ENCODE results near the gene THBD.

The THBD gene

DNA sequence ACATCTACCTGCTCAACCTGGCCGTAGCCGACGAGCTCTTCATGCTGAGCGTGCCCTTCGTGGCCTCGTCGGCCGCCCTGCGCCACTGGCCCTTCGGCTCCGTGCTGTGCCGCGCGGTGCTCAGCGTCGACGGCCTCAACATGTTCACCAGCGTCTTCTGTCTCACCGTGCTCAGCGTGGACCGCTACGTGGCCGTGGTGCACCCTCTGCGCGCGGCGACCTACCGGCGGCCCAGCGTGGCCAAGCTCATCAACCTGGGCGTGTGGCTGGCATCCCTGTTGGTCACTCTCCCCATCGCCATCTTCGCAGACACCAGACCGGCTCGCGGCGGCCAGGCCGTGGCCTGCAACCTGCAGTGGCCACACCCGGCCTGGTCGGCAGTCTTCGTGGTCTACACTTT lies 13.7 kb downstream of the THBD start:
- H3K36me3 ChIP-seq (ENCODE audit: insufficient read depth, low read length) = no peaks in the 10 kb centered on the region
- H3K9me3 ChIP-seq (ENCODE audit: low read length) = no peaks in the 10 kb centered on the region
- no peaks in the 10 kb centered on the region for H3K9me2 ChIP-seq (ENCODE audit: low read depth, low read length)
- no peak overlapping the region for H3K4me3 ChIP-seq (ENCODE audit: low read depth, low read length, poor library complexity, severe bottlenecking)
- H4K20me1 ChIP-seq (ENCODE audit: insufficient read depth, low read length) = no peaks in the 10 kb centered on the region
- TF ChIP-seq, protein P1, sequence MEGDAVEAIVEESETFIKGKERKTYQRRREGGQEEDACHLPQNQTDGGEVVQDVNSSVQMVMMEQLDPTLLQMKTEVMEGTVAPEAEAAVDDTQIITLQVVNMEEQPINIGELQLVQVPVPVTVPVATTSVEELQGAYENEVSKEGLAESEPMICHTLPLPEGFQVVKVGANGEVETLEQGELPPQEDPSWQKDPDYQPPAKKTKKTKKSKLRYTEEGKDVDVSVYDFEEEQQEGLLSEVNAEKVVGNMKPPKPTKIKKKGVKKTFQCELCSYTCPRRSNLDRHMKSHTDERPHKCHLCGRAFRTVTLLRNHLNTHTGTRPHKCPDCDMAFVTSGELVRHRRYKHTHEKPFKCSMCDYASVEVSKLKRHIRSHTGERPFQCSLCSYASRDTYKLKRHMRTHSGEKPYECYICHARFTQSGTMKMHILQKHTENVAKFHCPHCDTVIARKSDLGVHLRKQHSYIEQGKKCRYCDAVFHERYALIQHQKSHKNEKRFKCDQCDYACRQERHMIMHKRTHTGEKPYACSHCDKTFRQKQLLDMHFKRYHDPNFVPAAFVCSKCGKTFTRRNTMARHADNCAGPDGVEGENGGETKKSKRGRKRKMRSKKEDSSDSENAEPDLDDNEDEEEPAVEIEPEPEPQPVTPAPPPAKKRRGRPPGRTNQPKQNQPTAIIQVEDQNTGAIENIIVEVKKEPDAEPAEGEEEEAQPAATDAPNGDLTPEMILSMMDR (IDR thresholded peaks at IDR 0.05; ENCODE audit: low read length) = no peak
- TF ChIP-seq EZH2 (IDR thresholded peaks at IDR 0.05; ENCODE audit: borderline replicate concordance, low read length) = no peak
- no peaks in the 10 kb centered on the region for H3K4me1 ChIP-seq (ENCODE audit: insufficient read depth, low read length, severe bottlenecking)
- no peaks in the 10 kb centered on the region for H3K79me2 ChIP-seq (ENCODE audit: insufficient read depth, low read length)
- no peaks in the 10 kb centered on the region for H3F3A ChIP-seq (ENCODE audit: insufficient read depth, low read length)
- no peaks in the 10 kb centered on the region; the same call in 1 of the 2 replicates for H3K27me3 ChIP-seq (ENCODE audit: insufficient read depth, low read length)
- H2AFZ ChIP-seq (ENCODE audit: low read length) = no peak overlapping the region
- H3K9ac ChIP-seq (ENCODE audit: low read length) = no peak overlapping the region
- no peak overlapping the region for H3K27ac ChIP-seq (ENCODE audit: low read depth, low read length, poor library complexity, severe bottlenecking)
- H3K4me2 ChIP-seq (ENCODE audit: low read length) = no peak overlapping the region

DNA sequence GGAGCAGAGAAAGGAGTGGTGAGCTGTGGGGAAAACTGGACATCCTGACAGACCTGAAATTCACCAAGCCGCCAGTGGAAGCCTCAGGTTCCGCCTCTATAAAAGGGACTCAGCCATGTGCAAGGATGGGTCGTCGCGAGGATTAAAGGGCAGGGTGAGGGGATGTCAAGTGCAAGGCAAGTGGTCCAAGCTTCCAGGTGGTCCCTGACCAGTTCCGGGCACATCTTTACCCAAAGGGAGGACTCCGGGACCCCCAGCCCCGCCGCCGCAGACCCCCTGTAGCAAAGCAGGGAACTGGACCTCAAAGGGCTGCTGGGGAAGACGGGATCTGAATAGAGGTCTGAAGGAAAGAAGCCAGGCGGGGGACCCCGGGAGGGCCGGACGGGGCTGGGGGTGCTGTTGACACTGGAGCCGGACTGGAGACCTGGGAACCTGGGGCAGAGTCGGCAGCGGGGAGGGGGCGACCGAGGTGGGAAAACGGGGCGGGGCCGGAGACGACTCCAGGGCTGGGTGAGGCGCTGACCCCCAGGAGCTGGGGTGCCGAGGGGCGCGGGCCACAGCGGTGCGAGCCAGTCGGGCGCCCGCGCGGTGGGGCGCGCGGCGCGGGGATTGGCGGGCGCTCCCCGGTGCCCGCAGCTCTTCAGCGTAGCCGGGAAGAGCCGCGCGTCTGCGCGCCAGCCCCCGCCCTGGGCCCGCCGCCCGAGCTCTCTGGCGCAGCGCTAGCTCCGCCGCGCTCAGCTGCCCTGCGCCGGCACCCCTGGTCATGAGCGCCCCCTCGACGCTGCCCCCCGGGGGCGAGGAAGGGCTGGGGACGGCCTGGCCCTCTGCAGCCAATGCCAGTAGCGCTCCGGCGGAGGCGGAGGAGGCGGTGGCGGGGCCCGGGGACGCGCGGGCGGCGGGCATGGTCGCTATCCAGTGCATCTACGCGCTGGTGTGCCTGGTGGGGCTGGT lies 14.5 kb downstream of the THBD start, which contains the start of gene SSTR4:
SSTR4 (plus strand) TSS at position 592 of the 951 bp plus-strand sequence; CDS start at position 764, 172 bp downstream.
- Histone ChIP-seq H3F3A (ENCODE audit: insufficient read depth, low read length) (no peaks in the 10 kb centered on the region), H3K4me3 (ENCODE audit: low read depth, low read length, poor library complexity, severe bottlenecking) (no peak within 1 kb of the TSS), H3K36me3 (ENCODE audit: insufficient read depth, low read length) (no peaks in the 10 kb centered on the region), H3K27ac (ENCODE audit: low read depth, low read length, poor library complexity, severe bottlenecking) (no peak within 1 kb of the TSS), H2AFZ (ENCODE audit: low read length) (no peak within 1 kb of the TSS), H3K9me3 (ENCODE audit: low read length) (no peaks in the 10 kb centered on the region), H3K4me1 (ENCODE audit: insufficient read depth, low read length, severe bottlenecking) (no peaks in the 10 kb centered on the region), H4K20me1 (ENCODE audit: insufficient read depth, low read length) (no peaks in the 10 kb centered on the region), H3K9ac (ENCODE audit: low read length) (no peak within 1 kb of the TSS), H3K4me2 (ENCODE audit: low read length) (no peak within 1 kb of the TSS), H3K9me2 (ENCODE audit: low read depth, low read length) (no peaks in the 10 kb centered on the region), H3K79me2 (ENCODE audit: insufficient read depth, low read length) (no peaks in the 10 kb centered on the region), H3K27me3 (ENCODE audit: insufficient read depth, low read length) (no peaks in the 10 kb centered on the region; the same call in 1 of the 2 replicates)
- no peak for TF ChIP-seq EZH2 (IDR thresholded peaks at IDR 0.05; ENCODE audit: borderline replicate concordance, low read length)
- TF ChIP-seq, protein P1 (IDR thresholded peaks at IDR 0.05; ENCODE audit: low read length) = no peak

DNA sequence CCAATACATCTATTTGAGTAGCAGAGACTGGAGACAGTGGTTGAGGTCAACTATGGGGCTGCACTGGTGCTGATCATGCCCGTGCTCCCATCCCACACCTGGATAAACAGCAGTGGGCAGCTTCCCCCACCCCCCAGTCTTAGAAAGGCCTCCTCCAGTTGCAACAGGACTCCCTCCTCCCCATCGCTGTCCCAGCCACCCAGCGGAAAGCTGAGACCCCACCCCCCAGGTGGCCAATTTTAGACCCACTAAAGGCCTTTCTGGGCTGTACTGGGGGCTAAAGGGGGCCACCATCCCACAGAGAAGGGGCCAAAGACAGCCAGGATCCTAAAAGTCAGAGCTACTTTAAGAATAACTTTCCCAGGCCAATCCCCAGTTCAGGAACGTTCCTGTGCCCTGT lies 15.6 kb downstream of the THBD start:
- TF ChIP-seq EZH2 (IDR thresholded peaks at IDR 0.05; ENCODE audit: borderline replicate concordance, low read length) = no peak
- TF ChIP-seq, protein P1 (IDR thresholded peaks at IDR 0.05; ENCODE audit: low read length) = no peak
- H3K27ac ChIP-seq (ENCODE audit: low read depth, low read length, poor library complexity, severe bottlenecking) = no peak overlapping the region
- H3K9ac ChIP-seq (ENCODE audit: low read length) = no peak overlapping the region
- no peak overlapping the region for H2AFZ ChIP-seq (ENCODE audit: low read length)
- H3F3A ChIP-seq (ENCODE audit: insufficient read depth, low read length) = no peaks in the 10 kb centered on the region
- no peaks in the 10 kb centered on the region for H3K9me3 ChIP-seq (ENCODE audit: low read length)
- no peak overlapping the region for H3K4me3 ChIP-seq (ENCODE audit: low read depth, low read length, poor library complexity, severe bottlenecking)
- H4K20me1 ChIP-seq (ENCODE audit: insufficient read depth, low read length) = no peaks in the 10 kb centered on the region
- H3K4me2 ChIP-seq (ENCODE audit: low read length) = no peak overlapping the region
- H3K27me3 ChIP-seq (ENCODE audit: insufficient read depth, low read length) = no peaks in the 10 kb centered on the region
- no peaks in the 10 kb centered on the region for H3K4me1 ChIP-seq (ENCODE audit: insufficient read depth, low read length, severe bottlenecking)
- no peaks in the 10 kb centered on the region for H3K79me2 ChIP-seq (ENCODE audit: insufficient read depth, low read length)
- H3K36me3 ChIP-seq (ENCODE audit: insufficient read depth, low read length) = no peaks in the 10 kb centered on the region
- H3K9me2 ChIP-seq (ENCODE audit: low read depth, low read length) = no peaks in the 10 kb centered on the region
